H1 (cell line): ENCODE data around the gene TNS2. TPM values are rescaled to one million over a fixed set of nuclear protein-coding genes. Genes with fewer than 3 reads are reported as not detected.

Experiments used
- CTCF ChIA-PET: fragments of 300-600 bp; sonication (Branson Sonifier 250); formaldehyde crosslinking; loops from one replicate; lab custom pipeline; 2021; ENCODE audit not compliant: partially characterized antibody; lab: Charles Lee
- POLR2A ChIA-PET: fragments of 300-600 bp; sonication (Branson Sonifier 250); formaldehyde crosslinking; loops from one replicate; lab custom pipeline; 2021; ENCODE audit warnings: inconsistent platforms; ENCODE audit not compliant: partially characterized antibody; lab: Charles Lee
- DNase-seq, 2 experiments: peaks; one replicate each; pipeline versions ENCODE4 v3.0.0 to v3.0.0-alpha.2; 2010 to 2022; ENCODE audit warnings: low spot score in 2 of 2, low read depth in 1 of 2, mixed read lengths in 1 of 2
- FAIRE-seq: peaks from 2 replicates; lab custom pipeline; 2011; peaks lifted over from hg19 to GRCh38; lab: Jason Lieb, UNC
- H2AFZ ChIP-seq: 2 replicates; pipeline ENCODE4 v1.8.1; 2012; ENCODE audit warnings: low read length, inconsistent platforms
- H2AK5ac ChIP-seq: 2 replicates; pipeline ENCODE4 v1.6.1; 2013; ENCODE audit warnings: low read depth, low read length
- H2BK120ac ChIP-seq: replicated peaks from 2 replicates; pipeline ENCODE3; 2013; ENCODE audit warnings: low read depth, low read length, inconsistent platforms
- H2BK12ac ChIP-seq: 2 replicates; pipeline ENCODE4 v1.6.1; 2013; ENCODE audit warnings: low read depth, low read length
- H2BK15ac ChIP-seq: 2 replicates; pipeline ENCODE4 v1.6.1; 2013; ENCODE audit warnings: low read length
- H2BK20ac ChIP-seq: 2 replicates; pipeline ENCODE4 v1.6.1; 2013; ENCODE audit warnings: low read length
- H2BK5ac ChIP-seq: 2 replicates; pipeline ENCODE4 v1.6.1; 2013; ENCODE audit warnings: low read depth, low read length
- H3K14ac ChIP-seq: 2 replicates; pipeline ENCODE4 v1.6.1; 2013; ENCODE audit warnings: inconsistent platforms; ENCODE audit not compliant: insufficient read length
- H3K18ac ChIP-seq: 2 replicates; pipeline ENCODE4 v1.6.1; 2013; ENCODE audit warnings: low read length; ENCODE audit errors: extremely low read depth
- H3K23ac ChIP-seq: 2 replicates; pipeline ENCODE4 v1.6.1; 2013; ENCODE audit warnings: inconsistent platforms; ENCODE audit not compliant: insufficient read length
- H3K23me2 ChIP-seq: 2 replicates; pipeline ENCODE4 v1.6.1; 2013; ENCODE audit warnings: low read depth, low read length
- H3K27ac ChIP-seq: 2 replicates; pipeline ENCODE4 v1.6.1; 2011; ENCODE audit warnings: low read depth, low read length, inconsistent platforms
- H3K27me3 ChIP-seq, 4 experiments: replicated peaks in 1 of 4; 1 replicate in 1 of 4; 2 replicates in 3 of 4; pipeline versions ENCODE4 v1.6.1 to v1.8.1; 2011 to 2013; ENCODE audit warnings: low read length in 3 of 4, mild to moderate bottlenecking in 3 of 4, inconsistent platforms in 2 of 4, mixed read lengths in 2 of 4, moderate library complexity in 1 of 4; ENCODE audit not compliant: control insufficient read depth in 3 of 4, insufficient read depth in 3 of 4; ENCODE audit errors: extremely low read depth in 1 of 4
- H3K36me3 ChIP-seq, 4 experiments: 2 replicates each; pipeline versions ENCODE4 v1.6.1 to v1.8.1; 2011 to 2013; ENCODE audit warnings: mild to moderate bottlenecking in 4 of 4, low read length in 3 of 4, moderate library complexity in 2 of 4, control low read depth in 1 of 4, inconsistent platforms in 1 of 4; ENCODE audit not compliant: insufficient read depth in 4 of 4, control insufficient read depth in 2 of 4
- H3K4ac ChIP-seq: replicated peaks from 2 replicates; pipeline ENCODE3; 2013; ENCODE audit warnings: low read length, low read depth, mixed read lengths, inconsistent platforms; ENCODE audit not compliant: insufficient read length
- H3K4me1 ChIP-seq, 4 experiments: replicated peaks in 1 of 4; 1 replicate in 1 of 4; 2 replicates in 3 of 4; pipeline versions ENCODE4 v1.6.1 to v1.8.1; 2011 to 2013; ENCODE audit warnings: low read length in 3 of 4, inconsistent platforms in 2 of 4, mixed read lengths in 1 of 4; ENCODE audit not compliant: insufficient read depth in 4 of 4, control insufficient read depth in 3 of 4
- H3K4me2 ChIP-seq, 2 experiments: 2 replicates each; pipeline versions ENCODE4 v1.6.1 to v1.8.1; 2011 to 2013; ENCODE audit warnings: low read depth in 2 of 2, low read length in 2 of 2, control low read depth in 1 of 2, inconsistent platforms in 1 of 2, mild to moderate bottlenecking in 1 of 2; ENCODE audit not compliant: insufficient read depth in 1 of 2
- H3K4me3 ChIP-seq, 4 experiments: fragments of 200-600, 300-600 bp in 1 of 4; sonication (generic), shearing (Covaris generic), sonication (Bioruptor Twin) in 1 of 4; 2 replicates each; pipeline versions ENCODE4 v1.5.1 to v1.8.1; 2011 to 2016; ENCODE audit warnings: low read length in 4 of 4, low read depth in 3 of 4, control low read depth in 2 of 4, inconsistent platforms in 2 of 4, mild to moderate bottlenecking in 2 of 4, mixed read lengths in 1 of 4, moderate library complexity in 1 of 4; ENCODE audit not compliant: insufficient read depth in 2 of 4; ENCODE audit errors: extremely low read depth in 1 of 4
- H3K56ac ChIP-seq: replicated peaks from 2 replicates; pipeline ENCODE3; 2013; ENCODE audit warnings: low read depth, mild to moderate bottlenecking, mixed read lengths, low read length, inconsistent platforms; ENCODE audit not compliant: insufficient read length
- H3K79me1 ChIP-seq: 2 replicates; pipeline ENCODE4 v1.6.1; 2013; ENCODE audit warnings: low read depth, low read length, control low read depth
- H3K79me2 ChIP-seq, 2 experiments: 2 replicates each; pipeline versions ENCODE4 v1.6.1 to v1.8.1; 2012 to 2013; ENCODE audit warnings: low read length in 2 of 2, mild to moderate bottlenecking in 2 of 2, inconsistent platforms in 1 of 2; ENCODE audit not compliant: insufficient read depth in 2 of 2, control insufficient read depth in 1 of 2
- H3K9ac ChIP-seq, 4 experiments: replicated peaks in 1 of 4; 1 replicate in 1 of 4; 2 replicates in 3 of 4; pipeline versions ENCODE4 v1.6.1 to v1.8.1; 2011 to 2013; ENCODE audit warnings: low read depth in 3 of 4, low read length in 3 of 4, control low read depth in 2 of 4, mild to moderate bottlenecking in 2 of 4, moderate library complexity in 2 of 4, inconsistent platforms in 1 of 4; ENCODE audit errors: extremely low read depth in 1 of 4
- H3K9me3 ChIP-seq, 2 experiments: 2 replicates each; pipeline versions ENCODE4 v1.6.1 to v1.8.1; 2012 to 2013; ENCODE audit warnings: mild to moderate bottlenecking in 2 of 2, moderate library complexity in 2 of 2, control low read depth in 1 of 2, inconsistent platforms in 1 of 2, low read depth in 1 of 2, low read length in 1 of 2, mixed read lengths in 1 of 2; ENCODE audit not compliant: insufficient read depth in 2 of 2
- H4K20me1 ChIP-seq, 2 experiments: replicated peaks in 1 of 2; 2 replicates each; pipeline versions ENCODE3 to v1.8.1; 2011 to 2013; ENCODE audit warnings: inconsistent platforms in 2 of 2, low read length in 2 of 2, mild to moderate bottlenecking in 1 of 2; ENCODE audit not compliant: insufficient read depth in 2 of 2, control insufficient read depth in 1 of 2
- H4K5ac ChIP-seq: 2 replicates; pipeline ENCODE4 v1.6.1; 2013; ENCODE audit warnings: low read length, low read depth, mixed read lengths, inconsistent platforms; ENCODE audit not compliant: insufficient read length
- H4K8ac ChIP-seq: 2 replicates; pipeline ENCODE4 v1.8.0; 2013; ENCODE audit warnings: mild to moderate bottlenecking, moderate library complexity, low read length, inconsistent platforms; ENCODE audit not compliant: insufficient read depth; ENCODE audit errors: extremely low read depth
- H4K91ac ChIP-seq: replicated peaks from 2 replicates; pipeline ENCODE3; 2013; ENCODE audit warnings: low read length, mixed read lengths, inconsistent platforms; ENCODE audit not compliant: insufficient read length
- ASH2L ChIP-seq: fragments of 200-600, 300-600 bp; sonication (generic); IDR thresholded peaks from one replicate; pipeline ENCODE4 v1.7.1; 2017; ENCODE audit warnings: low read length
- BCL11A ChIP-seq, 2 experiments: IDR thresholded peaks; one replicate each; pipeline ENCODE4 v1.6.1; 2011; ENCODE audit warnings: low read depth in 2 of 2, low read length in 2 of 2, mild to moderate bottlenecking in 2 of 2
- CHD1 ChIP-seq: IDR thresholded peaks from 2 replicates; pipeline ENCODE4 v1.6.1; 2012; ENCODE audit warnings: low read depth, low read length, improper control_type of control experiment
- CHD2 ChIP-seq: IDR thresholded peaks from 2 replicates; pipeline ENCODE4 v1.6.1; 2012; ENCODE audit warnings: low read length, improper control_type of control experiment
- CREB1 ChIP-seq: IDR thresholded peaks from 2 replicates; pipeline ENCODE4 v1.6.1; 2012; ENCODE audit warnings: inconsistent platforms
- EGR1 ChIP-seq: IDR thresholded peaks from 2 replicates; pipeline ENCODE4 v1.6.1; 2011; ENCODE audit warnings: low read depth, low read length, borderline replicate concordance
- FOSL1 ChIP-seq: IDR thresholded peaks from 2 replicates; pipeline ENCODE4 v1.6.1; 2011; ENCODE audit warnings: mild to moderate bottlenecking, low read depth, low read length, moderate library complexity; ENCODE audit not compliant: insufficient read depth
- MAX ChIP-seq: IDR thresholded peaks from 2 replicates; pipeline ENCODE4 v1.6.1; 2012; ENCODE audit warnings: inconsistent platforms
- NANOG ChIP-seq: IDR thresholded peaks from 2 replicates; pipeline ENCODE4 v1.6.1; 2011; ENCODE audit warnings: low read length, low read depth, mild to moderate bottlenecking, inconsistent platforms; ENCODE audit not compliant: insufficient read depth, poor library complexity, severe bottlenecking
- POLR2A ChIP-seq, 2 experiments: IDR thresholded peaks; 1 replicate in 1 of 2; 2 replicates in 1 of 2; pipeline ENCODE4 v1.6.1; 2011; ENCODE audit warnings: low read depth in 2 of 2, low read length in 2 of 2, mild to moderate bottlenecking in 2 of 2; ENCODE audit errors: control extremely low read depth in 1 of 2
- SIX5 ChIP-seq: IDR thresholded peaks from 2 replicates; pipeline ENCODE4 v1.6.1; 2011; ENCODE audit warnings: mild to moderate bottlenecking, low read depth, low read length
- ZNF274 ChIP-seq: IDR thresholded peaks from 2 replicates; pipeline ENCODE4 v1.7.0; 2012; ENCODE audit warnings: low read length, borderline replicate concordance; ENCODE audit errors: extremely low read depth
- WGBS, 2 experiments: shearing (Covaris generic) in 1 of 2; methylation state at CpG; one replicate each; pipeline versions ENCODE4 v1.1.6 to v1.1.7; 2013 to 2015; ENCODE audit warnings: low lambda C conversion rate in 2 of 2, mixed read lengths in 2 of 2, inconsistent platforms in 1 of 2, low coverage in 1 of 2, missing lambda C conversion rate in 1 of 2; ENCODE audit not compliant: insufficient replicate concordance in 2 of 2, insufficient coverage in 1 of 2, insufficient read length in 1 of 2; ENCODE audit errors: extremely low coverage in 1 of 2, missing lambda C conversion rate in 1 of 2; 5-methylcytosine and 5-hydroxymethylcytosine counted together
- polyA plus RNA-seq, 7 experiments: library from polyadenylated mRNA; depleted of rRNA in 3 of 7; stranded (reverse) in 5 of 7; unstranded in 2 of 7; fragments of >200 nt in 5 of 7; fragments of 200-250 nt in 2 of 7; gene quantifications; 1 replicate in 5 of 7; 2 replicates in 1 of 7; 4 replicates in 1 of 7; pipeline versions ENCODE4 v1.2.1 to v1.2.3, GENCODE V29; 2011 to 2013; ENCODE audit warnings: missing spikeins in 2 of 7, mixed read lengths in 2 of 7
- total RNA-seq: library from RNA; stranded (reverse); fragmentation: NEBNext Ultra II Directional; extraction: Animal tissue kit (Norgen Biotek cat#: 25700); gene quantifications from 2 replicates; pipeline ENCODE4 v1.2.1, GENCODE V29; 2021

The TNS2 gene
- total and polyA plus RNA-seq, 2 of the 8 experiments (the other 6 are each of a cell fraction or from before 2014, with no cell fraction given), result 2.8 to 4.7 TPM

GRCh38 chr12:53052419-53053217 lies 2.8 kb downstream of the TNS2 start:
- WGBS, 2 experiments, result 94% methylated on average over 9 of the region's 11 CpGs; no CpG with 5 or more reads in 1 of the 2 experiments
- no peak for FAIRE-seq
- Histone ChIP-seq H3K9ac (no peak overlapping the region), H3K14ac (no peak overlapping the region), H4K20me1 (peaks cover 12 to 21% of the 10 kb centered on the region in 2 experiments), H4K8ac (no peak overlapping the region; the same call in 1 of the 2 replicates), H2BK20ac (no peak overlapping the region), H2BK5ac (no peak overlapping the region), H3K36me3 (peaks cover 0 to 5% (median 0%) of the 10 kb centered on the region in 4 experiments; a peak in 1 of 8 replicates), H3K27me3 (peaks cover 0 to 7% (median 1%) of the 10 kb centered on the region in 4 experiments; a peak in 4 of 7 replicates), H2BK12ac (peak overlapping the region; percentile 33; the same call in 1 of the 2 replicates), H2BK120ac (no peak overlapping the region), H3K4ac (no peak overlapping the region), H3K56ac (no peak overlapping the region), H3K23ac (no peak overlapping the region), H3K79me1 (peaks cover 10% of the 10 kb centered on the region; the same call in 1 of the 2 replicates), H4K91ac (no peak overlapping the region), H3K27ac (no peak overlapping the region), H2BK15ac (no peak overlapping the region), H3K23me2 (peaks cover 22% of the 10 kb centered on the region), H3K4me3 (no peak overlapping the region), H3K4me2 (peak overlapping the region in 1 of 2 experiments; percentile 64; a peak in 1 of 4 replicates), H4K5ac (no peak overlapping the region), H2AK5ac (no peak overlapping the region), H3K9me3 (no peaks in the 10 kb centered on the region), H3K4me1 (peaks cover 18 to 46% (median 37%) of the 10 kb centered on the region in 4 experiments), H2AFZ (no peak overlapping the region), H3K79me2 (no peaks in the 10 kb centered on the region), H3K18ac (no peak overlapping the region)
- TF ChIP-seq ZNF274 (no peak), SIX5 (no peak), EGR1 (no peak), CREB1 (no peak), BCL11A (IDR thresholded peaks at IDR 0.05; ENCODE audit: low read depth in 2 of 2, low read length in 2 of 2) (no peak), CHD1 (no peak), POLR2A (IDR thresholded peaks at IDR 0.05; ENCODE audit: control extremely low read depth in 1 of 2, low read depth in 2 of 2, low read length in 2 of 2) (no peak), NANOG (no peak), ASH2L (no peak), CHD2 (no peak), FOSL1 (no peak), MAX (no peak)
- ChIA-PET POLR2A (interaction anchor here (0.8 to 35.6 kb wide), 6 partner anchors 9 to 165 kb away, joined by 3 to 711 read pairs (median 10); partner anchors contain the start of gene EIF4B), CTCF (interaction anchor here (0.7 to 15.7 kb wide), 17 partner anchors 9 to 650 kb away, joined by 3 to 258 read pairs (median 7); partner anchors contain the start of genes IGFBP6 and SOAT2)
- DNase-seq, result no peak
